HepG2 (cell line): ENCODE data around the gene HEPACAM. TPM values are rescaled to one million over a fixed set of nuclear protein-coding genes. Genes with fewer than 3 reads are reported as not detected.

ENCODE experiments used
- ARID5B ChIP-seq: IDR thresholded peaks from 2 replicates; pipeline ENCODE4 v1.4.0; 2020; ENCODE audit warnings: mild to moderate bottlenecking, missing genetic modification reagents
- BCL6 ChIP-seq: IDR thresholded peaks from 2 replicates; pipeline ENCODE4 v1.6.1; 2016; ENCODE audit warnings: missing genetic modification reagents, missing compliant biosample characterization
- CEBPB ChIP-seq: IDR thresholded peaks from 2 replicates; pipeline ENCODE4 v1.6.1; 2011; ENCODE audit warnings: low read depth, low read length, improper control_type of control experiment, borderline replicate concordance
- DDIT3 ChIP-seq: sonication (generic); formaldehyde crosslinking; IDR thresholded peaks from 2 replicates; pipeline ENCODE4 v1.4.0; 2020; ENCODE audit warnings: mild to moderate bottlenecking, missing genetic modification reagents
- FOSL2 ChIP-seq: sonication (generic); formaldehyde crosslinking; IDR thresholded peaks from 2 replicates; pipeline ENCODE4 v1.4.0; 2020; ENCODE audit warnings: missing genetic modification reagents
- FOXA1 ChIP-seq, 2 experiments: fragments of 450-650 bp in 1 of 2; sonication (generic) in 1 of 2; formaldehyde crosslinking in 1 of 2; IDR thresholded peaks; 2 replicates each; pipeline versions ENCODE4 v1.4.0 to v1.6.1; 2016 to 2020; ENCODE audit warnings: missing genetic modification reagents in 1 of 2
- HOMEZ ChIP-seq: IDR thresholded peaks from 2 replicates; pipeline ENCODE4 v1.6.1; 2016; ENCODE audit warnings: low read depth
- KDM5A ChIP-seq: fragments of 200-600 bp; sonication (generic); IDR thresholded peaks from 2 replicates; pipeline ENCODE4 v1.7.0; 2018; ENCODE audit warnings: antibody characterized with exemption, mild to moderate bottlenecking, low read length, borderline replicate concordance
- MED1 ChIP-seq: sonication (generic); formaldehyde crosslinking; IDR thresholded peaks from 2 replicates; pipeline ENCODE4 v1.4.0; 2020; ENCODE audit warnings: missing genetic modification reagents
- NKX3-1 ChIP-seq: sonication (generic); formaldehyde crosslinking; IDR thresholded peaks from 2 replicates; pipeline ENCODE4 v1.5.0; 2020; ENCODE audit warnings: missing genetic modification reagents
- PAXIP1 ChIP-seq: sonication (generic); formaldehyde crosslinking; conservative IDR thresholded peaks from 2 replicates; pipeline ENCODE4 v1.4.0; 2020; ENCODE audit warnings: mild to moderate bottlenecking, missing genetic modification reagents, moderate library complexity
- POLR2AphosphoS5 ChIP-seq: IDR thresholded peaks from 2 replicates; pipeline ENCODE4 v1.6.1; 2012; ENCODE audit warnings: low read depth, low read length
- SAFB2 ChIP-seq: sonication (generic); formaldehyde crosslinking; IDR thresholded peaks from 2 replicates; pipeline ENCODE4 v1.5.1; 2020; ENCODE audit warnings: missing genetic modification reagents, low read depth, mild to moderate bottlenecking, borderline replicate concordance
- SP4 ChIP-seq: sonication (generic); formaldehyde crosslinking; IDR thresholded peaks from 2 replicates; pipeline ENCODE4 v1.8.1; 2023; ENCODE audit warnings: mild to moderate bottlenecking, missing genetic modification reagents
- ZBTB20 ChIP-seq: sonication (generic); formaldehyde crosslinking; IDR thresholded peaks from 2 replicates; pipeline ENCODE4 v1.8.1; 2023; ENCODE audit warnings: missing genetic modification reagents, low read depth, mild to moderate bottlenecking, borderline replicate concordance
- ZKSCAN5 ChIP-seq: sonication (generic); formaldehyde crosslinking; IDR thresholded peaks from 2 replicates; pipeline ENCODE4 v1.5.1; 2020; ENCODE audit warnings: mild to moderate bottlenecking, missing genetic modification reagents
- ZNF18 ChIP-seq: sonication (generic); formaldehyde crosslinking; IDR thresholded peaks from 2 replicates; pipeline ENCODE4 v1.8.0; 2022; ENCODE audit warnings: mild to moderate bottlenecking, missing genetic modification reagents; ENCODE audit not compliant: insufficient replicate concordance
- ZNF644 ChIP-seq: IDR thresholded peaks from 2 replicates; pipeline ENCODE4 v1.6.1; 2016; ENCODE audit warnings: low read depth
- polyA plus RNA-seq, 8 experiments: library from polyadenylated mRNA; depleted of rRNA in 3 of 8; stranded (reverse) in 7 of 8; unstranded in 1 of 8; fragments of >200 nt; fragmentation: Illumina TruSeq in 4 of 8; extraction: Trizol in 4 of 8; gene quantifications; 2 replicates each; pipeline versions ENCODE4 v1.2.1 to v1.2.3, GENCODE V29; 2011 to 2016; ENCODE audit warnings: low read depth in 4 of 8, missing spikeins in 1 of 8, mixed read lengths in 1 of 8; ENCODE audit not compliant: insufficient read depth in 1 of 8
- total RNA-seq, 5 experiments: library from RNA; depleted of rRNA; stranded (reverse); fragments of >200 nt; fragmentation: Illumina TruSeq; extraction: Trizol; gene quantifications; 2 replicates each; pipeline ENCODE4 v1.2.3, GENCODE V29; 2016; ENCODE audit warnings: low read depth in 1 of 5

Gene HEPACAM
- total and polyA plus RNA-seq, 2 of the 13 experiments (the other 11 are each of a cell fraction or from before 2014, with no cell fraction given): 66.9 to 121 TPM

- TF ChIP-seq FOXA1 (IDR thresholded peaks at IDR 0.05) (no peak), FOXA1 (CRISPR knock-in tag; IDR thresholded peaks at IDR 0.05) (peak; percentile 56), ZNF644 (CRISPR knock-in tag) (0 out of 2 replicates have a peak, but pooled peaks have one; percentile 4), POLR2AphosphoS5 (peak; percentile 50), DDIT3 (CRISPR knock-in tag) (no peak), BCL6 (CRISPR knock-in tag) (peak; percentile 23; the same call in 1 of the 2 replicates), HOMEZ (CRISPR knock-in tag) (0 out of 2 replicates have a peak, but pooled peaks have one; percentile 16), ARID5B (CRISPR knock-in tag) (peak; percentile 65; the same call in 1 of the 2 replicates), FOSL2 (CRISPR knock-in tag) (peak; percentile 36), ZNF18 (CRISPR knock-in tag) (no peak), NKX3-1 (CRISPR knock-in tag) (no peak), SAFB2 (no peak), ZKSCAN5 (CRISPR knock-in tag) (peak; percentile 77; the same call in 1 of the 2 replicates), CEBPB (peak; percentile 60; the same call in 1 of the 2 replicates), MED1 (CRISPR knock-in tag) (peak; percentile 33; the same call in 1 of the 2 replicates), ZBTB20 (CRISPR knock-in tag) (peak; percentile 35; the same call in 1 of the 2 replicates), PAXIP1 (CRISPR knock-in tag) (peak; percentile 53), KDM5A (peak; percentile 67; the same call in 1 of the 2 replicates), SP4 (CRISPR knock-in tag) (no peak)
Measured at GRCh38 chr11:124934862-124935547, 842 bp downstream of the HEPACAM start (continued).
